Measurements from ENCODE around the gene GOLT1A. TPM values are rescaled to one million over a fixed set of nuclear protein-coding genes. Genes with fewer than 3 reads are reported as not detected.

The GOLT1A gene
- polyA plus RNA-seq, 12 donors = 0.36 to 14.0 (median 0.44) TPM; not detected in 8

DNA sequence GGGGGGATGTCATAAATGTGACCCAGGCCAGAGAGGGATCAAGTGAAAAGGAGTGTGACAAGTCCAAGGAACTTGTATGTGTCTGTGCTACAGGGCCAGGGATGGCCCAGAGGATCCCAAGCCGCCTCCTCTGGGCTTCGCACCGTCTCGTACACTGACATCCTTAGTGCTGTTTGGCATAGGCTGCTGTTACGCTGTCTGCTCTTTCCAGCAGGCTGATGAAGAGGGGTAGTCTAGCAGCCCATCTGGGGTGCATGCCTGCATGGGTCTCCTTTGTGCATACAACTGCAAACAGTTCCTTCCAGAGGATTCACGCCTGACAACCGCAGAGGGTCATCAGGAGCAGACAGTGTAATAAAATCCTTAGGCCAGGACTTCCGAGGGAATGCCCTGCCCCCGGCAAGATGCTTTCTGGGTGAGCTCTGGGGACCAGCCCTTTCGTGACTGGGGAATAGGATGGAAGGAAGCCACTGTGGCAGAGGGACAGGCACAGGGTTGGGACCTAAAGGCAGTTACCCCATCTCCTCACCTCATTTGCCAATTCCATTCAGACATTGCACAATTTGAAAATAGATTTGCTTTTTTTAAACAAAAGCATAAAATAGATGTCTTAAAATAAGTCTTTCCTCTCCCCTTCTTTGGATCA lies 6.3 kb upstream of the GOLT1A start:
- no peak for DNase-seq

DNA sequence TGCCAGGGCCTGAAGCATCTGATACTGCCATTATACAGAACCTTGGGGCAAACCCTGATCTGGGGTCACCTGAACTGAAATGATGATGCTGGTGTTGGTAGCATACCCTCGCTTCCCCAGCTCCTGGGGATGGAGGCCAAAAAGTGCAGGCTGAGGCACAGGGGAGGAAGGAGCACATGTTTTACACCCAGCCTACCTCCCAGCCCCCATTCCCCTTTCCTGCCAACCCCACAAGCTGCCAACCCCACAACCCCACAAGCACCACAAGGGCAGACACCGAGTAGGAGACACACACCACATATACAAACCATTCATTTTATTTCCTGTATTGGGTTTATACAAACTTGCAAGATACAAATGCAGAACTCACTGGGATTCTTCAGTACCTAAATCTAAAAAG lies 4.8 kb upstream of the GOLT1A start:
- DNase-seq = no peak

DNA sequence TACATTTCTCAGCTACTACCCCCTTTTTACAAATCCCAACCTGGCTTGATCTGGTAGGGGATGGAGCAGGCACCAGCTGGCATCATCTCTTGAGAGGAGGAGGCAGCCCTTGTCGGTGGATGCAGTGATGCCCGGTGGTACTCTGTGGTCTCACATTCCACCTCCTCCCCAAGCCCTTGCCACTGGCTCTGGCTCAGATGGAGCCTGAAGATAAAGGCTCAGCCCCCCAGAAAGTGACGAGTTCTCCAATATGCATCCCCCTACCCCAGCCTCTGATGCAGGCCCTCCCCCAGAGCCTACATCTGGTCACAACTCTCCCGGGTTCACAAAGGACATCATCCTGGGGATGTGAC lies 3.8 kb upstream of the GOLT1A start:
- no peak for DNase-seq

- no peak for DNase-seq
Measured at GRCh38 chr1:204216880-204217647, 3.3 kb upstream of the GOLT1A start.

DNA sequence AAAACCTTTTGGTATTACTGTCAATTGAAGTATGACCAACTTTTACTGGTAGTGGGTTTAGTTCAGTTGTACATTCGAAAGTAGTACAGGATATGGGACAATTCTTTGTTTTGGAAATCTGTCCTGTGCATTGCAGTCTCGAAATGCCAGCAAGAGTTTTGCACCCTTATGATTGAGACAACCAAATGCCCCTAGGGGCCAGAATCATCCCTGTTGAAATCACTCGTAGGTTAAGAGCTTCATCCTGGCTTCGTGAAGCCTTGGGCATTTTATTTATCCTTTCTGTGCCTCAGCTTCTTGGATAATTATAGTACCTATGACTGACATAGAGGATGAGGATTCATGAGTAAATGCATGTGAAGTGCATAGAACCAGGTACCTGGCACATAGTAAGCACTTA lies 2.4 kb upstream of the GOLT1A start:
- no peak for DNase-seq

GRCh38 chr1:204212715-204213114 lies 1.1 kb downstream of the GOLT1A start:
- DNase-seq = no peak

DNA sequence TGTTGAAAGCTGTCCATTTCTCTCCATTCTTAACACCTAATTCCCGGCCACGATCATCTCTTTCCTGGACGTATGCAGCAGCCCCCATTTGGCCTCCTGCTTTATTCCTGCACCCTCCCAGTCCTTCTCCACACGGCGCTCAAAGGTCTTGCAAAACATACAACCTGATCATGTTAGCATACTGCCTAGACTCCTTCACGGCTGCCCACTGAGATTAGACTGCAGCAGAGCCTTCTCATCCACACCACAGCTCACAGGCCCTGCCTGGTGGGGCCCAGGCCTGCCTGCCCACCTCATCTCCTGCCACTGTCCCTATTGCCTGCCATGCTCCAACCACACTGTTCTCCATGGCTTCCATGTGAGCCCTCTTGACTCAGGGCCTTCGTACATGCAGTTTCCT lies 2.7 kb downstream of the GOLT1A start:
- no peak for DNase-seq

DNA sequence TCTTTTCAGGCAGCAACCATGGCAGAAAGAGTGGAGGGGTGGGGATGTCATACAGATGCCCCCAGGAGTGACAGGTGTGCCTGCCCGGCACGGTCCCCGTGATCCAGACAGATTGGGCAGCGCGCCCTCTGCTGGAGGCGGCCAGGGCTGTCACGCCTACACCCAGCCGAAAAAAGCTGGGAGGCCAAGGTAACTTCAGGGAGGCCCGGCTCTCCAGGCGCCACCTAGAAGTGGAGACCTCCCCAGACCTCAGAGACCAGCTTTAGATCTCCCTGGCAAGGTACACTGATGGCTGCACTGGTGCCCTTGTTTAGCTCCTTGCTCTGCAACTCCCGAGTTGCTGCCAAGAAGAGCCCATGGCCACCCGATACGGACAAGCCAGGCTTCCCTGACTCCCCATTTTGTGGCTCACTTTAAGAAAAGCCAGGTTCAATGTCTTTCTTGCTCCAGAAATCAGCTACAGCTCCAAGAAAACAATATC lies 6.6 kb downstream of the GOLT1A start:
- peak; percentile 45 for DNase-seq

DNA sequence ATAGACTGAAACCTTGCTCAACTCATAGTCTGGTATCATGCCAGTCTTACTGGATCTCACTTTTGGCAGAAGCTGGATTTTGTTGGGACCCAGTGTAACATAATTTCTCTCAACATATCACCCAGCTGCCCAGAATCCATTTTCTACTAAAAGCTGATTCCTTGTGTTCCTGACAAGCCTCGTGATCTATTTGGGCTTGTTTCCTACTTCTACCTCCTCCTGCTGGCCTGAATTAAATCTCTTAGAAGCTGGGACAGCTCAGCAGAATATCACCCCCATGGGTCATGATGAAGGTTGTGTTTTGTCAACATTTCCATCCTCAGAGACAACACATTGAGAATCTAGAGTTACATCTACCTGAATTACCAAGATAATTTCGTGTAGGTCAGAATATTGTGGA lies 7.7 kb downstream of the GOLT1A start:
- no peak for DNase-seq

GRCh38 chr1:204205486-204205885 lies 8.3 kb downstream of the GOLT1A start:
- DNase-seq = no peak

DNA sequence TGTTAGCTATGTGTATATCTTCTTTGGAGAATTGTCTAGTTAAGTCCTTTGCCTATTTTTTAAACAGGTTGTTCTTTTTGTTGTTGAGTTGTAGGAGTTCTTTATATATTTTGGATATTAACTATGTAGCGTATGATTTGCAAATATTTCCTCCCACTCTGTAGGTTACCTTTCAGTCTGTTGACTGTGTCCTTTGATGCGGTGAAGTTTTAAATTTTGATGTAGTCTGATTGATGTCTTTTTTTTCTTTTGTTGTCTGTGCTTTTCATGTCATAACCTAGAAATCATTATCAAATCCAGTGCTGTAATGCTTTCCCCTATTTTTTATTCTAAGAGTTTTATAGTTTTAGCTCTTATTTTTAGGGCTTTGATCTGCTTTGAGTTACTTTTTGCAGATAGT lies 8.8 kb downstream of the GOLT1A start:
- no peak for DNase-seq

- DNase-seq = no peak
Measured at GRCh38 chr1:204203206-204203767, 10.5 kb downstream of the GOLT1A start.

DNA sequence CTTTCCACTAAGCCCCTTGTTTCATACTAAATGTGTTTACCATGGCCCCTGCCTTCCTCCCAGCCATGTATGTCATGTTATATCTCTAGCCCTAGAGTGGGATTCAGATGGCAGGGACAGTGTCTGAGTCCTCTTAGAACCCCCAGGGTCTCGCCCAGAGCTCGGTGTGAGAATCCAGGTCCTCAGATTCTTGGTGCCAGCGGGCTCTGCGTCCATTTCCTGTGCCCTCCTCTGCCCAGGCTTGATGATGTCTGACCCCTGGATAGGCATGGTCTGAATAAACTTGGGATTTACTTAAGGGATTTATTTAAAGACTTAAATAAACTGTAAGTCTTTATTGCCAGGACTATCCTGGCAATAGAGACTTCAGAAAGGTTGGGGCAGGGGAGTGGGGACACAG lies 11.3 kb downstream of the GOLT1A start:
- no peak for DNase-seq

DNA sequence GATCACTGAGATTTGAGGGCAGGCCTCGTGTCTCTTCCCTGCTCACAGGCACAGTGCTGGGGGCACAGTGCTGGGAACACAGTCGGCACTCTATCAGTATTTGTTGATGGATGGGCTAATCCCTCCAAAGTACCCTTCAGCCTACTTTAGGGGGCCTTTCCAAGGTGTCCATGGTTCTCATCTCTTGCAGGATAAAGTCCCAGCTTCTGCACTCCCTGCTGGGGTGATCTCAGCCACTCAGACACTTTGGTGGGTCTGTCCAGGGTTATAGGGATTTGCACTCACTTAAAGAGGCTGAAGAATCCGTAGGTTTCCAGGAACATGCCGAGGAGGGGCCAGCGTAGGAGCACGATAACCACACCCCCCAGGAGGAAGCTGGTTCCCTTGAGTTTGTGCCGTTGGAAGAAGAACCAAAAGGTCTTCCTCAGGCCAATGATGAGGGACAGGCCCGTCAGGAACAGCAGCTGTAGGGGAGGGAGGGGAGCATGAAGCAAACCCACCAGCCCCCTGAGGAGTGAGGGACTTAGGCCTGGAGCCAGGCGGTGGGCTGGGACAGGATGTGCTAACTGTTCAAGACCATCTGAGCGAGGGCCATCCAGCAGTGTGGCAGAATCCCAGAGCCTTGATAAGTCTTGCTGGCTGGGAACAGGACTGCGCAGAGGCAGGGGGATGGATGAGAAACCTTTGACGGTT lies 12.3 kb downstream of the GOLT1A start:
- no peak for DNase-seq

DNA sequence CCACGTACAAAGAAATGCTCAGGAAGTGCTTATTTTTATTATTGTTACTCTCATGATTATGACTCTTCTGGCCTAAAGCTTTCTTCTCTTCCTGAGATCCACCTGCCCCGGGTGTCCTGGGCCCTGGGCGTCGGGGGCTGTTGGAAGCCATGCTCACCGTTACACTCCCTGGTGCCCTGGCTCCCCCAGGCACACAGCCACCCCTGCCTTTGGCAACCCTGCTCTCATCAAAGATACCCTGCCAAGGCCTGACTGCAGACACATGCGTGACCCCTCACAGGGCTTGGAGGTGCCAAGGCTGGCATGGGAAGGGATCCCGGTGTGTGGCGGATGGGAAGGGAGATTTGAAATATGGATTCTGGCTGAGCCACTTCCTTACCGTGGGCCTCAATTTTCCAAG lies 14.2 kb downstream of the GOLT1A start:
- no peak for DNase-seq

- DNase-seq = no peak
Measured at GRCh38 chr1:204198348-204199340, 15.1 kb downstream of the GOLT1A start.

DNA sequence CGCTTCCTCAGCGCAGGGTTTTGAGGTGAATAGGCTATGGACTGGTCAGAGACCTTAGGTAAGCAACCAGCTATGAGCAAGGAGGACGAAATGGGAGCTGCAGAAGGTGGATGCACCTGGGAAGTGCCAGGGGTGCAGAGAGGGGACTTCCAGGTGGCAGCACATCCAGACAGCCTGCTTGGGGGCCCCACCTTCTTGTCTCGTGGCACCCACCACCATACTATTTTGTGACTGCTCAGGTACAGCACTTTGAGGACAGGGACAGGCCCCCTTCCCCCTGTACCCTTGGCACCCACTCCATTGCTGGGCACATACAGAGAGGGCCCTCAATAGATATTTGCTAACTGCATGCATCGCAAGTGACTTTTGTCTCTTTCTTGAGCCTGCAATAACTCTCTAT lies 16.7 kb downstream of the GOLT1A start:
- no peak for DNase-seq

DNA sequence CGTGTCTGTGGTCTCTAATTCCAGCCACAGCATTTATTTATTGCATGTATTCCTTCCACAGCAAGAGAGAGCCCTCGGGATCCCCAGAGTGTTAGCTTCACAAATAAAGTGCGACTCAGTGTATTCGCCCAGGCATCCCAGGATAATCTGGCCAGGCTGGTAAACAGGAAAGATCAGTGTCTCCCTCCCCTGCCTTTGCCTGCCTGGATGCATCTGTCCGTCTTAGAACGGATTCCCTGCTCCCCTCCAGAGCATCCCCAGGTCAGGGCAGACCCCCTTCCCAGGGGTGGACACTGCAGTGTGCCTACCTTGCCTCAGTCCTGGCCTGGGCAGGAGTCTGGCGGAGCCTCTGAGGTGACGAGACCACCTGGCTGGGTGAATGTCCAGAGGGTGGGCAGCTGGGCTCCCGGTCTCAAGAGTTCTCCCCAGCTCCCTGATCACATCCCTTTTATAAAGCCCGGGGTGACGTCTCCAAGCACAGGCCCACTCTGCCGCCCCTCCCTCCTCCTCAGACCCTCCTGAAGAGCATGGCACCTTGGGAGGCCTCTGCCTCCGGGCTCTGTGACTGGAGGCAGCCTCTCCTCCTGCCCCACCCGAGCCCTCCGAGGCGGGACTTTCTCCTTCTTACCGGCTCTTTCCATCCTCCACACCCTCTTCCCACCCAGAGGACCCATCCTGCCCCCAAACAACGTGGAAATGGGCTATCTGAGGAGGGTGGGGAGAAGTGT lies 17.6 kb downstream of the GOLT1A start, which contains the start of gene KISS1:
Gene KISS1, minus strand, starts transcription at position 424 of the 728 bp plus-strand sequence. CDS start 3,615 bp downstream, outside the sequence.
- DNase-seq = no peak

DNA sequence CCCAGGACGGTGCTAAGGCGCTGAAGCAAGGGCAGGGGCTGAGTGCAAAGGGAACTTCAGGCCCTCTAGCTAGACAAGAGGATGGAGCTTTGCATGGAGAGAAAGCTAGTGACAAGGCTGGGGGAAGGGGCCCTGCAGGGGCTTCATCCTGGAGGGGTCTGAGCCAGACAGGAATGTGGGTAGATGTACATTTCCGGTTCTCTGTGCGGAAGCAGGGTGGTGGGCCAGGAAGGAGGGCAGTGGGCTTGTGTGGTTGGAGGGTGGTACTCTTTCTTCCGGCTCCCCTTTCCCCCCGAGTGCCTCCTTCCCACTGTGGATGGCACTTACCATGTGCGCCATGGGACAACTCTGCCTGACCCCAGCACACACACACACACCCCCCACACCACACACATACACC lies 19.0 kb downstream of the GOLT1A start:
- no peak for DNase-seq

DNA sequence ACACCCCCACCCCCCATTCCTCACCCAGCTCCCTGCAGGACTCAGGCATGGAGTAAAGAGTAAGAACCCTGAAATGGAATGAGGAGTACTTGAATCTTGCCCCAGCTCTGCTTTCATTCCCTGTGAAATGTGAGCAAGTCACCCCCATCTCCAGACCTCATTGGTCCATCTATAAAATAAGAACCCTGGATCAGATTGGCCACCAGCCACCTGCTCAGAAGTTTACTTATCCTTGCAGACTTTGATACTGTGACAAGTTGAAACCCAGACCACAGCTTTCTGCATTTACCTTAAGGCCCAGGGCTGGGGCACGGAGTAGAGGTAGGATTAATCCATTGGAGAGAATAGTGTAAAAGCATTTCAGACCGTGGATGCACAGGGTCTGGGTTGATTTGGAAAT lies 19.7 kb downstream of the GOLT1A start:
- DNase-seq = no peak
